Endothelial cell (in vitro differentiated cells): ENCODE measurements around the gene FLYWCH1. TPM values are rescaled to one million over a fixed set of nuclear protein-coding genes. Genes with fewer than 3 reads are reported as not detected.

Experiments
- DNase-seq: peaks from one replicate; pipeline ENCODE4 v3.0.0; 2021; ENCODE audit warnings: low spot score
- H3K27ac Mint-ChIP-seq: one replicate; pipeline ENCODE4 v1.8.0; 2021; ENCODE audit warnings: mixed read lengths, inconsistent platforms; ENCODE audit not compliant: unreplicated experiment
- H3K27me3 Mint-ChIP-seq: one replicate; pipeline ENCODE4 v1.8.0; 2021; ENCODE audit warnings: mild to moderate bottlenecking, moderate library complexity, mixed read lengths, inconsistent platforms; ENCODE audit not compliant: unreplicated experiment
- H3K36me3 Mint-ChIP-seq: one replicate; pipeline ENCODE4 v1.8.0; 2021; ENCODE audit warnings: mild to moderate bottlenecking, low read depth, mixed read lengths, inconsistent platforms; ENCODE audit not compliant: unreplicated experiment
- H3K4me1 Mint-ChIP-seq: one replicate; pipeline ENCODE4 v1.8.0; 2021; ENCODE audit warnings: mild to moderate bottlenecking, mixed read lengths, inconsistent platforms; ENCODE audit not compliant: unreplicated experiment
- H3K4me3 Mint-ChIP-seq: one replicate; pipeline ENCODE4 v1.8.0; 2021; ENCODE audit warnings: mild to moderate bottlenecking, mixed read lengths, inconsistent platforms; ENCODE audit not compliant: unreplicated experiment
- H3K9me3 Mint-ChIP-seq: one replicate; pipeline ENCODE4 v1.8.0; 2021; ENCODE audit warnings: mixed read lengths, inconsistent platforms; ENCODE audit not compliant: unreplicated experiment
- total RNA-seq: library from RNA; stranded (reverse); fragmentation: NEBNext Ultra II Directional; extraction: Animal tissue kit (Norgen Biotek cat#: 25700); gene quantifications from one replicate; pipeline ENCODE4 v1.2.1, GENCODE V29; 2021; ENCODE audit not compliant: unreplicated experiment
- TF ChIP-seq, protein P1 (sequence below): fragments of 200-600 bp; sonication (generic); IDR thresholded peaks from one replicate; pipeline ENCODE4 v1.5.0; 2021; ENCODE audit warnings: antibody characterized with exemption; ENCODE audit not compliant: unreplicated experiment

FLYWCH1 gene
- total RNA-seq, 1 donor from 2014 or later: 50.8 TPM

GRCh38 chr16:3000540-3000939 lies 88.8 kb downstream of the FLYWCH1 start:
- no peaks in the 10 kb centered on the region for H3K9me3 Mint-ChIP-seq
- no peaks in the 10 kb centered on the region for H3K4me1 Mint-ChIP-seq
- H3K27me3 Mint-ChIP-seq: peaks cover 9% of the 10 kb centered on the region
- TF ChIP-seq, protein P1, sequence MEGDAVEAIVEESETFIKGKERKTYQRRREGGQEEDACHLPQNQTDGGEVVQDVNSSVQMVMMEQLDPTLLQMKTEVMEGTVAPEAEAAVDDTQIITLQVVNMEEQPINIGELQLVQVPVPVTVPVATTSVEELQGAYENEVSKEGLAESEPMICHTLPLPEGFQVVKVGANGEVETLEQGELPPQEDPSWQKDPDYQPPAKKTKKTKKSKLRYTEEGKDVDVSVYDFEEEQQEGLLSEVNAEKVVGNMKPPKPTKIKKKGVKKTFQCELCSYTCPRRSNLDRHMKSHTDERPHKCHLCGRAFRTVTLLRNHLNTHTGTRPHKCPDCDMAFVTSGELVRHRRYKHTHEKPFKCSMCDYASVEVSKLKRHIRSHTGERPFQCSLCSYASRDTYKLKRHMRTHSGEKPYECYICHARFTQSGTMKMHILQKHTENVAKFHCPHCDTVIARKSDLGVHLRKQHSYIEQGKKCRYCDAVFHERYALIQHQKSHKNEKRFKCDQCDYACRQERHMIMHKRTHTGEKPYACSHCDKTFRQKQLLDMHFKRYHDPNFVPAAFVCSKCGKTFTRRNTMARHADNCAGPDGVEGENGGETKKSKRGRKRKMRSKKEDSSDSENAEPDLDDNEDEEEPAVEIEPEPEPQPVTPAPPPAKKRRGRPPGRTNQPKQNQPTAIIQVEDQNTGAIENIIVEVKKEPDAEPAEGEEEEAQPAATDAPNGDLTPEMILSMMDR: no peak
- H3K4me3 Mint-ChIP-seq: no peak overlapping the region
- H3K27ac Mint-ChIP-seq: no peak overlapping the region
- DNase-seq: no peak
- H3K36me3 Mint-ChIP-seq: no peaks in the 10 kb centered on the region

Other genes starting within 250 kb of the FLYWCH1 start
- 24.3 TPM for gene KCTD5, start 229.4 kb upstream of the FLYWCH1 start, total RNA-seq
- 0.90 TPM for gene PRSS27, start 191.7 kb upstream of the FLYWCH1 start, total RNA-seq
- 456 TPM for gene SRRM2, start 159.3 kb upstream of the FLYWCH1 start, total RNA-seq
- 195 TPM for gene ELOB, start 134.7 kb upstream of the FLYWCH1 start, total RNA-seq
- gene PRSS33, start 124.4 kb upstream of the FLYWCH1 start, total RNA-seq: not detected
- gene PRSS41, start 113.5 kb upstream of the FLYWCH1 start, total RNA-seq: not detected
- gene PRSS21, start 94.7 kb upstream of the FLYWCH1 start, total RNA-seq: not detected
- 1.3 TPM for gene ZG16B, start 81.6 kb upstream of the FLYWCH1 start, total RNA-seq
- 0.59 TPM for gene PRSS22, start 53.8 kb upstream of the FLYWCH1 start, total RNA-seq
- 24.9 TPM for gene FLYWCH2, start 28.7 kb upstream of the FLYWCH1 start, total RNA-seq
- not detected for gene KREMEN2, start 52.3 kb downstream of the FLYWCH1 start, total RNA-seq
- gene PAQR4, start 57.4 kb downstream of the FLYWCH1 start, total RNA-seq: 11.8 TPM
- gene PKMYT1, start 68.5 kb downstream of the FLYWCH1 start, total RNA-seq: 12.2 TPM
- gene CLDN9, start 101.0 kb downstream of the FLYWCH1 start, total RNA-seq: not detected
- gene CLDN6, start 106.3 kb downstream of the FLYWCH1 start, total RNA-seq: 33.0 TPM
- 3.0 TPM for gene TNFRSF12A, start 108.4 kb downstream of the FLYWCH1 start, total RNA-seq
- 28.7 TPM for gene HCFC1R1, start 112.0 kb downstream of the FLYWCH1 start, total RNA-seq
- gene THOC6, start 112.1 kb downstream of the FLYWCH1 start, total RNA-seq: 22.9 TPM
- 0.13 TPM for gene BICDL2, start 125.0 kb downstream of the FLYWCH1 start, total RNA-seq
- 5.4 TPM for gene MMP25, start 134.6 kb downstream of the FLYWCH1 start, total RNA-seq
- gene IL32, start 153.7 kb downstream of the FLYWCH1 start, total RNA-seq: 1.7 TPM
- 50.7 TPM for gene ZSCAN10, start 187.4 kb downstream of the FLYWCH1 start, total RNA-seq
- gene ZNF205, start 200.7 kb downstream of the FLYWCH1 start, total RNA-seq: 22.8 TPM
- 10.1 TPM for gene ZNF213, start 223.1 kb downstream of the FLYWCH1 start, total RNA-seq